SK-N-SH (cell line): Measurements from ENCODE around the gene MOV10L1. TPM values are rescaled to one million over a fixed set of nuclear protein-coding genes. Genes with fewer than 3 reads are reported as not detected.

Source experiments
- CTCF ChIA-PET: fragments of 300-600, 350-600 bp; formaldehyde crosslinking; extraction: SDS; loops from one replicate; lab custom pipeline; 2021; lab: Yijun Ruan, JAX
- POLR2A ChIA-PET: fragments of 350-600 bp; sonication (Branson Sonifier 250); formaldehyde crosslinking; extraction: SDS; loops from one replicate; lab custom pipeline; 2020; ENCODE audit warnings: antibody characterized with exemption, inconsistent platforms; lab: Yijun Ruan, JAX
- DNase-seq: peaks from one replicate; pipeline ENCODE4 v3.0.0; 2012
- H2AFZ ChIP-seq: fragments of 200-600 bp; sonication (generic); 2 replicates; pipeline ENCODE4 v1.8.1; 2016; ENCODE audit warnings: antibody characterized with exemption, mild to moderate bottlenecking, low read depth
- H3F3A ChIP-seq: fragments of 200-600 bp; sonication (generic); replicated peaks from 2 replicates; pipeline ENCODE3; 2016; ENCODE audit warnings: antibody characterized with exemption, mild to moderate bottlenecking; ENCODE audit not compliant: insufficient read depth
- H3K27ac ChIP-seq, 2 experiments: fragments of 200-500 bp in 1 of 2; fragments of 200-600 bp in 1 of 2; sonication (Bioruptor generic) in 1 of 2; sonication (generic), shearing (Covaris generic) in 1 of 2; 2 replicates each; pipeline versions ENCODE4 v1.5.1 to v1.6.1; 2014 to 2016; ENCODE audit warnings: low read depth in 2 of 2, inconsistent platforms in 1 of 2, low read length in 1 of 2, mild to moderate bottlenecking in 1 of 2, mixed read lengths in 1 of 2
- H3K27me3 ChIP-seq: fragments of 200-600 bp; sonication (generic), shearing (Covaris generic); 2 replicates; pipeline ENCODE4 v1.6.1; 2016; ENCODE audit warnings: mixed run types; ENCODE audit not compliant: insufficient read depth
- H3K36me3 ChIP-seq, 2 experiments: fragments of 200-500 bp in 1 of 2; fragments of 200-600 bp in 1 of 2; sonication (Bioruptor generic) in 1 of 2; sonication (generic) in 1 of 2; replicated peaks in 1 of 2; 2 replicates each; pipeline versions ENCODE3 to v1.5.1; 2014 to 2016; ENCODE audit warnings: low read length in 1 of 2, mild to moderate bottlenecking in 1 of 2; ENCODE audit not compliant: insufficient read depth in 2 of 2, control insufficient read depth in 1 of 2
- H3K4me1 ChIP-seq, 2 experiments: fragments of 200-500 bp in 1 of 2; fragments of 200-600 bp in 1 of 2; sonication (Bioruptor generic) in 1 of 2; sonication (generic), shearing (Covaris generic) in 1 of 2; 2 replicates each; pipeline versions ENCODE4 v1.5.1 to v1.6.1; 2014 to 2016; ENCODE audit warnings: low read depth in 1 of 2, low read length in 1 of 2, mixed run types in 1 of 2; ENCODE audit not compliant: insufficient read depth in 2 of 2, control insufficient read depth in 1 of 2
- H3K4me2 ChIP-seq: fragments of 200-600 bp; sonication (generic), shearing (Covaris generic); 2 replicates; pipeline ENCODE4 v1.6.1; 2017; ENCODE audit warnings: mixed run types
- H3K4me3 ChIP-seq, 2 experiments: fragments of 200-500 bp in 1 of 2; fragments of 200-600 bp in 1 of 2; sonication (Bioruptor generic) in 1 of 2; sonication (generic), shearing (Covaris generic) in 1 of 2; 2 replicates each; pipeline versions ENCODE4 v1.5.1 to v1.8.1; 2014 to 2016; ENCODE audit warnings: low read depth in 2 of 2, inconsistent platforms in 1 of 2, low read length in 1 of 2, mild to moderate bottlenecking in 1 of 2, mixed read lengths in 1 of 2, moderate library complexity in 1 of 2
- H3K79me2 ChIP-seq: fragments of 200-600 bp; sonication (generic); 2 replicates; pipeline ENCODE4 v1.8.1; 2017; ENCODE audit warnings: mild to moderate bottlenecking; ENCODE audit not compliant: insufficient read depth
- H3K9ac ChIP-seq: fragments of 200-600 bp; sonication (generic); 2 replicates; pipeline ENCODE4 v1.6.1; 2017; ENCODE audit warnings: mixed run types
- H3K9me2 ChIP-seq: fragments of 200-600 bp; sonication (generic); 2 replicates; pipeline ENCODE4 v1.6.1; 2017; ENCODE audit warnings: mixed run types
- H3K9me3 ChIP-seq: fragments of 200-600 bp; sonication (generic); 2 replicates; pipeline ENCODE4 v1.6.1; 2017; ENCODE audit warnings: mixed run types, mild to moderate bottlenecking, moderate library complexity
- H4K20me1 ChIP-seq: fragments of 200-600 bp; sonication (generic); 2 replicates; pipeline ENCODE4 v1.6.1; 2017; ENCODE audit warnings: mild to moderate bottlenecking, mixed run types; ENCODE audit not compliant: insufficient read depth
- CHD2 ChIP-seq: fragments of 150-350 bp; IDR thresholded peaks from 2 replicates; pipeline ENCODE4 v1.6.1; 2018; ENCODE audit warnings: low read length; ENCODE audit not compliant: partially characterized antibody
- FOXM1 ChIP-seq: IDR thresholded peaks from 2 replicates; pipeline ENCODE4 v1.4.0; 2012; ENCODE audit warnings: low read depth, mild to moderate bottlenecking
- GABPA ChIP-seq: IDR thresholded peaks from 2 replicates; pipeline ENCODE4 v1.4.0; 2012; ENCODE audit warnings: low read depth, mild to moderate bottlenecking
- GATA2 ChIP-seq: sonication (generic); formaldehyde crosslinking; IDR thresholded peaks from 2 replicates; pipeline ENCODE4 v1.5.0; 2020; ENCODE audit warnings: mild to moderate bottlenecking, missing genetic modification reagents
- MEF2A ChIP-seq: IDR thresholded peaks from 2 replicates; pipeline ENCODE4 v1.4.0; 2012; ENCODE audit warnings: low read depth, borderline replicate concordance
- NFIC ChIP-seq: IDR thresholded peaks from 2 replicates; pipeline ENCODE4 v1.4.0; 2012; ENCODE audit warnings: borderline replicate concordance
- RCOR1 ChIP-seq: fragments of 150-350 bp; IDR thresholded peaks from 2 replicates; pipeline ENCODE4 v1.6.1; 2017; ENCODE audit warnings: antibody characterized with exemption, low read length
- RFX5 ChIP-seq: IDR thresholded peaks from 2 replicates; pipeline ENCODE4 v1.6.1; 2012; ENCODE audit warnings: mild to moderate bottlenecking, improper control_type of control experiment, low read length
- SMC3 ChIP-seq: IDR thresholded peaks from 2 replicates; pipeline ENCODE4 v1.6.1; 2012; ENCODE audit warnings: low read depth, low read length, improper control_type of control experiment
- TAF1 ChIP-seq: IDR thresholded peaks from 2 replicates; pipeline ENCODE4 v1.6.1; 2012; ENCODE audit warnings: low read depth, mild to moderate bottlenecking, low read length, moderate library complexity, borderline replicate concordance
- WGBS: methylation state at CpG from one replicate; pipeline ENCODE4 v1.1.6; 2017; ENCODE audit warnings: low lambda C conversion rate; 5-methylcytosine and 5-hydroxymethylcytosine counted together
- polyA plus RNA-seq, 3 experiments: library from polyadenylated mRNA; depleted of rRNA; stranded (reverse); fragments of >200 nt; gene quantifications; 2 replicates each; pipeline ENCODE4 v1.2.3, GENCODE V29; 2012
- TF ChIP-seq, protein P1 (sequence below): fragments of 150-350 bp; IDR thresholded peaks from 2 replicates; pipeline ENCODE4 v1.6.1; 2016; ENCODE audit warnings: mild to moderate bottlenecking, low read depth, low read length
- TF ChIP-seq, protein P2 (sequence below): IDR thresholded peaks from 2 replicates; pipeline ENCODE4 v1.4.0; 2012; ENCODE audit warnings: low read depth
- TF ChIP-seq, protein P3 (sequence below): IDR thresholded peaks from 2 replicates; pipeline ENCODE4 v1.4.0; 2012; ENCODE audit warnings: low read depth, borderline replicate concordance

Gene MOV10L1
- polyA plus RNA-seq, 1 of the 3 experiments (the other 2 are of a cell fraction) = 2.1 TPM

DNA sequence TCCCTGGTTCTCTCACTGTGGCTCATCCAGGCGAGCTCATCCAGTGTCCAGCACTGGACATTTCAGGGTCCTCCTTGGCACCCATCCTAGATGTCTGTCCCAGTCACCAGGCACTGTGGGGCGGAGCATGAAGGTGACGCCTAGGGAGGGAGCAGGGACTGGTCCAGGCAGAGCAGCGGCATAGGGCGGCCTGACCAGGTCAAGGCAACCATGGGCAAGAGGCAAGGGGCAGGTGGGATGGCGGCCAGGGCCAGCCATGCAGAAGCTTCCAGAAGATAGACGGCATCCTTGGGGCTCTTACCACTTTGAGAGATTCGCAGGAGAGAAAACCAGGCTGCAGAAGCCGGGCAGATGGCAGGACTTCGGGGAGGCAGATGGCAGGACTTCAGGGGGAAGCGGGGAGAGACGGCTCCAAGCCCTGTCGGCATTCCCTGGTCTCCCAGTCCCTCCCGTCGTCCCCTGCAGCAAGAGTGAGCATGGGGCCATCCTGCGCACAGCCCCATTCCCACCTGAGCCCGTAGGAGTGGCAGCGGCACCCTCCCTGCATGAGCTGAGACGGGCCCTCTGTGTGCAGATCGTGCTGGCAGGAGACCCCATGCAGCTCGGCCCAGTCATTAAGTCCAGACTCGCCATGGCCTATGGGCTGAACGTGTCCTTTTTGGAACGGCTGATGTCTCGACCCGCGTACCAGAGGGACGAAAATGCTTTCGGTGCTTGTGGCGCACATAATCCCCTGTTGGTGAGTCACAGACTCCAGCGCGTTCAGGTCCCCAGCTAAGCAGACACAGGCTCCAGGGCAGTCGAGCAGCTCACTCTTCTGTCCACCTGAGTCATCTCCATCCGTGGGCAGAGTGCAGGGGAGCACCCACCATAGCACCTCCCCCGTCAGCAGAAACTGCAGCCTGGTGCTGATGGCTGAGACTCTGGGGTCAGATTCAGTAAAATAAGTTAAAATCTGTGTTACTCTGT is 60.6 kb downstream of the MOV10L1 start:
- WGBS = 85% methylated on average over 18 of the region's 35 CpGs
- TF ChIP-seq GABPA (no peak), MEF2A (no peak)
- POLR2A ChIA-PET = no interaction called here

DNA sequence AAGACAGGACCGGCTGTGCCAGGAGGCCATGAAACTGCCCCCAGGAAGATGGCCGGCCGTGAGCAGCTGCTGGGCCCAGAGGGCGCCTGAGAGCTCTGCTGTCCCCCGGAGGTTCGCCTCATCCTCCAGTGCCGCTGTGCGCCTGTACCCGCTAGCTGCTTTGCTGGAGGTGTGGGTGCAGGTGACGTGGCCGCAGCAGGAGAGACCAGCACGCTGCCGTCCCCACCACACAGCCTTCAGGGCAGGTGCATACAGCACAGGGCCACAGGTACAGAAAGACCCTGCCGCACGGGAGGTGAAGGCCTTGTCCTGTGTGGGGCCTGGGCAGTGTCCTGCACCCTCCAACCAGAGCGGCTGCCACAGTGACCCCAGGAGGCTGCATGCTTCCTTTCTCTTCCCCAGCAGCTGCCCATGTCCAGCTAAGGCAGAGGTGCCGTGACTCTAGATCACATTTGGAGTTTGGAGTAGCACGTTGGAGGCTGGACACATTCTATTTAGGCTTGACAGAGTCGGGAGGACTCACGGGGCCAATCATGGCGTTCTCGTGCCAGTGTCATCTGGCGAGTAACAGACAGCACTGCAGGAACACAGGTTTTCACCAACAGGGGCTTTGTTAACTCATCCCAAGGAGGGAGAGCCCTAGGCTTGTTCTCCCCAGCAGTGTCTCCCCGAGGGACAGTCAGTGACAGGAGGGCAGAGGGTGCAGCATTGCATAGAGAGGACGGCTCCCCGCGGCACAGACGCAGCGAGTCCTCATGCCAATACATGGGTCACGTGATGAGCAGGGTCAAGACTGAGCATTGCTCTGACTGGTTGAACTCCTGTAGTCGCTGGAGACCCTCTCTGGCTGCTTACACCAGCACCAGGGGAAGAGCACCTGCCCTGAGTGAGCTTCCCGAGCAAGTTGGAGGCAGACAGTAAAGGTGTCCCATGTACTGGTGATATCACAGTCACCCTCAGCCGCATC is 62.0 kb downstream of the MOV10L1 start:
- Histone ChIP-seq H3K36me3 (no peaks in the 10 kb centered on the region), H3F3A (no peaks in the 10 kb centered on the region), H3K4me1 (peaks cover 0 to 2% of the 10 kb centered on the region in 2 experiments; a peak in 1 of 4 replicates), H3K9ac (no peak overlapping the region), H4K20me1 (no peaks in the 10 kb centered on the region), H3K27me3 (no peaks in the 10 kb centered on the region), H3K4me3 (no peak overlapping the region), H2AFZ (no peak overlapping the region), H3K9me2 (no peaks in the 10 kb centered on the region), H3K4me2 (no peak overlapping the region), H3K27ac (no peak overlapping the region), H3K9me3 (no peaks in the 10 kb centered on the region), H3K79me2 (no peaks in the 10 kb centered on the region)
- TF ChIP-seq, protein P1, sequence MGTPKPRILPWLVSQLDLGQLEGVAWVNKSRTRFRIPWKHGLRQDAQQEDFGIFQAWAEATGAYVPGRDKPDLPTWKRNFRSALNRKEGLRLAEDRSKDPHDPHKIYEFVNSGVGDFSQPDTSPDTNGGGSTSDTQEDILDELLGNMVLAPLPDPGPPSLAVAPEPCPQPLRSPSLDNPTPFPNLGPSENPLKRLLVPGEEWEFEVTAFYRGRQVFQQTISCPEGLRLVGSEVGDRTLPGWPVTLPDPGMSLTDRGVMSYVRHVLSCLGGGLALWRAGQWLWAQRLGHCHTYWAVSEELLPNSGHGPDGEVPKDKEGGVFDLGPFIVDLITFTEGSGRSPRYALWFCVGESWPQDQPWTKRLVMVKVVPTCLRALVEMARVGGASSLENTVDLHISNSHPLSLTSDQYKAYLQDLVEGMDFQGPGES = no peak
- TF ChIP-seq TAF1 (no peak), FOXM1 (no peak), RCOR1 (no peak), GABPA (no peak), CHD2 (no peak), GATA2 (CRISPR knock-in tag) (no peak), NFIC (no peak), SMC3 (no peak), RFX5 (no peak)
- TF ChIP-seq, protein P2, sequence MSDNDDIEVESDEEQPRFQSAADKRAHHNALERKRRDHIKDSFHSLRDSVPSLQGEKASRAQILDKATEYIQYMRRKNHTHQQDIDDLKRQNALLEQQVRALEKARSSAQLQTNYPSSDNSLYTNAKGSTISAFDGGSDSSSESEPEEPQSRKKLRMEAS = no peak
- TF ChIP-seq, protein P3, sequence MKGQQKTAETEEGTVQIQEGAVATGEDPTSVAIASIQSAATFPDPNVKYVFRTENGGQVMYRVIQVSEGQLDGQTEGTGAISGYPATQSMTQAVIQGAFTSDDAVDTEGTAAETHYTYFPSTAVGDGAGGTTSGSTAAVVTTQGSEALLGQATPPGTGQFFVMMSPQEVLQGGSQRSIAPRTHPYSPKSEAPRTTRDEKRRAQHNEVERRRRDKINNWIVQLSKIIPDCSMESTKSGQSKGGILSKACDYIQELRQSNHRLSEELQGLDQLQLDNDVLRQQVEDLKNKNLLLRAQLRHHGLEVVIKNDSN = no peak
- DNase-seq = no peak
- ChIA-PET CTCF (interaction anchor here (1.0 to 1.4 kb wide), 3 partner anchors 13 to 59 kb away, joined by 3 read pairs; no protein-coding TSS in a partner anchor), POLR2A (no interaction called here)
- 86% methylated on average over 17 of the region's 33 CpGs for WGBS

More for the DNA sequence above, 60.6 kb downstream of the MOV10L1 start:
- Histone ChIP-seq H3F3A (no peaks in the 10 kb centered on the region), H2AFZ (no peak overlapping the region), H3K27me3 (no peaks in the 10 kb centered on the region), H3K9me3 (no peaks in the 10 kb centered on the region), H3K4me1 (peaks cover 0 to 14% of the 10 kb centered on the region in 2 experiments; a peak in 1 of 4 replicates), H3K36me3 (no peaks in the 10 kb centered on the region), H3K27ac (no peak overlapping the region), H3K79me2 (no peaks in the 10 kb centered on the region), H4K20me1 (no peaks in the 10 kb centered on the region), H3K4me3 (no peak overlapping the region), H3K9ac (no peak overlapping the region), H3K4me2 (no peak overlapping the region), H3K9me2 (no peaks in the 10 kb centered on the region)
- DNase-seq = no peak
- CTCF ChIA-PET = interaction anchor here (0.7 to 7.6 kb wide), 14 partner anchors 8 to 120 kb away, joined by 3 to 52 read pairs (median 3); partner anchors contain the start of gene PANX2
